ENCODE measurements around the gene IL15. TPM values are rescaled to one million over a fixed set of nuclear protein-coding genes. Genes with fewer than 3 reads are reported as not detected.

IL15 gene
- total RNA-seq, 1 donor from 2014 or later: 1.3 TPM

DNA sequence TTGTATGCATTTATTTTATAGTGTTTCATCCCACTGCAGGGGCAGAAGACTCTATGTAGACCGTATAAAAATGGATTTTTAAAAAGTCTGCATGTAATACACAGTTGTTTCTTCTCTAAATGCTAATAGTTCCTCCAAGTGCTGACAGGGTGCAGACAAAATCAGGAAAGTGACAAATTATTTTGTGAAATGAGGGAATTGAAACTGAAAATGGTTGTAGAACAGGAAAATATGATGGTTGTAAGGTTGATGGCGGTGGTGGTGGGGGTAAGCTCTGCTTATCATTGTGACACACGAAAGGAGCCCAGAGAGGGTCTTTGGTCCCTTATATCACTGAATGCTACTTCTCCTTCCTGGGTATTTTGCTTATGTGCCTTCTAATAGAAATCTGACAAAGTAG lies 4.3 kb downstream of the IL15 start:
- no peaks in the 10 kb centered on the region for H3K27me3 Mint-ChIP-seq (ENCODE audit: low read depth)
- H3K4me1 Mint-ChIP-seq (ENCODE audit: low read depth): peaks cover 23% of the 10 kb centered on the region
- TF ChIP-seq, protein P1, sequence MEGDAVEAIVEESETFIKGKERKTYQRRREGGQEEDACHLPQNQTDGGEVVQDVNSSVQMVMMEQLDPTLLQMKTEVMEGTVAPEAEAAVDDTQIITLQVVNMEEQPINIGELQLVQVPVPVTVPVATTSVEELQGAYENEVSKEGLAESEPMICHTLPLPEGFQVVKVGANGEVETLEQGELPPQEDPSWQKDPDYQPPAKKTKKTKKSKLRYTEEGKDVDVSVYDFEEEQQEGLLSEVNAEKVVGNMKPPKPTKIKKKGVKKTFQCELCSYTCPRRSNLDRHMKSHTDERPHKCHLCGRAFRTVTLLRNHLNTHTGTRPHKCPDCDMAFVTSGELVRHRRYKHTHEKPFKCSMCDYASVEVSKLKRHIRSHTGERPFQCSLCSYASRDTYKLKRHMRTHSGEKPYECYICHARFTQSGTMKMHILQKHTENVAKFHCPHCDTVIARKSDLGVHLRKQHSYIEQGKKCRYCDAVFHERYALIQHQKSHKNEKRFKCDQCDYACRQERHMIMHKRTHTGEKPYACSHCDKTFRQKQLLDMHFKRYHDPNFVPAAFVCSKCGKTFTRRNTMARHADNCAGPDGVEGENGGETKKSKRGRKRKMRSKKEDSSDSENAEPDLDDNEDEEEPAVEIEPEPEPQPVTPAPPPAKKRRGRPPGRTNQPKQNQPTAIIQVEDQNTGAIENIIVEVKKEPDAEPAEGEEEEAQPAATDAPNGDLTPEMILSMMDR (IDR thresholded peaks at IDR 0.05): no peak
- peaks cover 3% of the 10 kb centered on the region for H3K9me3 Mint-ChIP-seq (ENCODE audit: low read depth)
- no peak overlapping the region for H3K4me3 Mint-ChIP-seq (ENCODE audit: unreplicated experiment)
- H3K27ac Mint-ChIP-seq (ENCODE audit: unreplicated experiment): no peak overlapping the region
- H3K36me3 Mint-ChIP-seq (ENCODE audit: low read depth): no peaks in the 10 kb centered on the region
- DNase-seq (ENCODE audit: low spot score): no peak

DNA sequence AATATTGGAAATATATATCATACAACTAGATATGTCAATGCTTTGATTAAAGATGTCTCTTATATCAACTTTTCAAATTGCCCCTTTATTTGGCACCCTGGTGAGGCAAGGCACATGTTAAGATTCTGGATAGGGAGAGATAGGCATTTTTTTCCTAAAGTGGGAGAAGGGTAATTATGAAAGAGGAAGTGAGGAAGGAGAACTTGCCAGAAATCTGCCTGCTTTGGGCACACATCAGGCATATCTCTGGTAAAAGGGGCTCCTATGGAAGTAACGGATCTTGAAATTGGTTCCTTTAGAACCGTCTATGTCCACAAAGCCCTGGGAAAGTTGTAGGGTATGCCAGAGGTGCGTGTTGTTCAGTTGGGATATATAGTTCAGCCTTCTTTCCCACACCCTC lies 5.7 kb downstream of the IL15 start:
- TF ChIP-seq, protein P1 (IDR thresholded peaks at IDR 0.05): no peak
- peaks cover 3% of the 10 kb centered on the region for H3K9me3 Mint-ChIP-seq (ENCODE audit: low read depth)
- H3K27ac Mint-ChIP-seq (ENCODE audit: unreplicated experiment): no peak overlapping the region
- H3K36me3 Mint-ChIP-seq (ENCODE audit: low read depth): no peaks in the 10 kb centered on the region
- DNase-seq (ENCODE audit: low spot score): no peak
- no peak overlapping the region for H3K4me3 Mint-ChIP-seq (ENCODE audit: unreplicated experiment)
- H3K4me1 Mint-ChIP-seq (ENCODE audit: low read depth): peaks cover 23% of the 10 kb centered on the region
- no peaks in the 10 kb centered on the region for H3K27me3 Mint-ChIP-seq (ENCODE audit: low read depth)

DNA sequence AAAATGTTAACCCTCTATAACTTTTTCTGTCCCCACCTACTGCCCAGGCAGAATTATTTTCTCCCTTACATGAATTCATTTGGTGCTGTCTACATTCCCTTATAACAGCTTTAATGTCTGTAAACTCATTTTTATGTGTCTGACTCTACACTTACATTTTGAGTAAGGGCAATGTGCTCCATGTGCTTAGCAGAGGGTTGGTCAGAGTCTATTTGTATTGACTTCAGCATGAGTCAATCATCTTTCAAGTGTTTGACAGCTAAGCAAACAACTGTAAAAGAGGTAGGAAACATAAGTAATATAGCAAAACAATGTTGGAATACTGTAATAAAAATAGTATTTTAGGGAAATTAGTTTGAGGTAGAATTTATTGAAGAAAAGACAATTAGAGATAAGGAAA lies 6.3 kb downstream of the IL15 start:
- Mint-ChIP-seq H3K4me1 (ENCODE audit: low read depth) (peaks cover 22% of the 10 kb centered on the region), H3K36me3 (ENCODE audit: low read depth) (no peaks in the 10 kb centered on the region), H3K9me3 (ENCODE audit: low read depth) (peaks cover 3% of the 10 kb centered on the region), H3K27ac (ENCODE audit: unreplicated experiment) (no peak overlapping the region), H3K4me3 (ENCODE audit: unreplicated experiment) (no peak overlapping the region), H3K27me3 (ENCODE audit: low read depth) (no peaks in the 10 kb centered on the region)
- TF ChIP-seq, protein P1 (IDR thresholded peaks at IDR 0.05): no peak
- no peak for DNase-seq (ENCODE audit: low spot score)

DNA sequence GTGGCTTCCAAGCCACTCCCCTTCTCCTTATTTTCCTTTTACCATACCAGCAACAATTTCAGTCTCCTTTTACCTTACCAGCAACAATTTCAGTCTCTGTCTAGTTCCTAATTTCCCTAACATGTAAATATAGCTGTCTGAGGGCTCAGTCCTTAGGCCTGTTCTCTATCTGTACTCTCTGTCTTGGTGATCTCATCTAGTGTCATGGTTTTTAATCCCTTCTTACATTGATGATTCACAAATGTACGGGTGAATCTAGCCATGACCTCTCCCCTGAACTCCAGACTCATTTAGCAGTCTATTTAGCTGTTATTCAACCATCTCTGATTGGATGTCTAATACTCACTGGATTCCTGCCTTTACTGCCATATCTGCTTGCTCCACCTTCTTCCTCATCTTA lies 7.2 kb downstream of the IL15 start:
- H3K4me3 Mint-ChIP-seq (ENCODE audit: unreplicated experiment): no peak overlapping the region
- H3K27ac Mint-ChIP-seq (ENCODE audit: unreplicated experiment): no peak overlapping the region
- TF ChIP-seq, protein P1 (IDR thresholded peaks at IDR 0.05): no peak
- peaks cover 25% of the 10 kb centered on the region for H3K4me1 Mint-ChIP-seq (ENCODE audit: low read depth)
- no peaks in the 10 kb centered on the region for H3K27me3 Mint-ChIP-seq (ENCODE audit: low read depth)
- no peak for DNase-seq (ENCODE audit: low spot score)
- no peaks in the 10 kb centered on the region for H3K36me3 Mint-ChIP-seq (ENCODE audit: low read depth)
- H3K9me3 Mint-ChIP-seq (ENCODE audit: low read depth): peaks cover 3% of the 10 kb centered on the region

DNA sequence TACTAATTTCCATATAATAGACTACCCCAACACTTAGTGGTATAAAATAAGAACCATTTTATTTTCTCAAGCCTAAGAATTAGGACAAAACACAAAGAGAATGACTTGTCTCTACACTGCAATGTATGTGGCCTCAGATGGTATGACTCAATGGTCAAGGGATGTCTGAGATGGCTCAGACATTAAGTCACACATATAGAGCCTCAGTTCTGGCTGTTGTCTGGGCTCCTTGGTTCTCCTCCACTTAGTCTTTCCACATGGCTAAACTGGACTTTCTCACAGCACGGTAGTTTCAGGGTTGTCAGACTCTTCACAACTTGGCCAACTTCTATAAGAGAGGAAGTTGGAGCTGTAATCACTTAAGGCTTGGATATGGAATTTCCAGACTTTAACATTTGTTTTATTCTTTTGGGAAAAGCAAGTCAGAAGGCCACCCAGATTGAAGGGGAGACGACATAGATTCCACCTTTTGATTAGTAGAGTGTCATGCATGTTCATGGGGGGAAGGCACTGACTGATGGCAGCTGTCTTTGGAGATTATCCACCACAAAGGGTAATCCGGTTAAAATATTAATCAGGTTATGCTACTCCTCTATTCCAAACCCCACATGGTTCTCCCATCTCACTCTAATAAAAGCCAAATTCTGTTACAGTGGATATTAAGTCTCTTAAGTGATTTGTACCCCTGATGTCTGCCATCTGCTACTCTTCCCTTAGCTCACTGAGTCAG lies 9.4 kb downstream of the IL15 start:
- no peaks in the 10 kb centered on the region for H3K36me3 Mint-ChIP-seq (ENCODE audit: low read depth)
- peak overlapping the region; percentile 19 for H3K27ac Mint-ChIP-seq (ENCODE audit: unreplicated experiment)
- TF ChIP-seq, protein P1 (IDR thresholded peaks at IDR 0.05): no peak
- peaks cover 3% of the 10 kb centered on the region for H3K9me3 Mint-ChIP-seq (ENCODE audit: low read depth)
- H3K27me3 Mint-ChIP-seq (ENCODE audit: low read depth): no peaks in the 10 kb centered on the region
- peaks cover 20% of the 10 kb centered on the region for H3K4me1 Mint-ChIP-seq (ENCODE audit: low read depth)
- no peak for DNase-seq (ENCODE audit: low spot score)
- H3K4me3 Mint-ChIP-seq (ENCODE audit: unreplicated experiment): no peak overlapping the region
